ENCODE results near the gene CDS2.

CDS2 gene

GRCh38 chr20:5109276-5109675 is 17.5 kb upstream of the CDS2 start:
- H3K4me3 ChIP-seq (ENCODE audit: low read depth, low read length) = no peak overlapping the region
- peaks cover 69 to 78% of the 10 kb centered on the region in 2 experiments for H3K36me3 ChIP-seq (ENCODE audit: control insufficient read depth in 2 of 2, insufficient read depth in 1 of 2, low read length in 2 of 2)
- ChIA-PET CTCF (interaction anchor here (0.7 to 1.4 kb wide), 3 partner anchors 8 to 17 kb away, joined by 3 to 6 read pairs (median 3); partner anchors contain the start of gene CDS2), POLR2A (interaction anchor here (1.2 to 2.0 kb wide), 2 partner anchors 10 to 17 kb away, joined by 3 to 5 read pairs; partner anchors contain the start of genes CDS2 and PCNA)
- H3K27ac ChIP-seq (ENCODE audit: extremely low read depth, low read depth, low read length) = no peak overlapping the region
- no peaks in the 10 kb centered on the region for H3K9me3 ChIP-seq (ENCODE audit: control insufficient read depth, insufficient read depth, low read depth, low read length)
- no peaks in the 10 kb centered on the region for H3K4me1 ChIP-seq (ENCODE audit: control insufficient read depth, insufficient read depth, low read length)
- TF ChIP-seq ZNF837 (tag by site-specific recombination; IDR thresholded peaks at IDR 0.05) = no peak
- no peak for TF ChIP-seq PRDM10 (tag by site-specific recombination; IDR thresholded peaks at IDR 0.05)
- TF ChIP-seq SETDB1 (IDR thresholded peaks at IDR 0.05; ENCODE audit: insufficient read length, low read length) = no peak
- TF ChIP-seq ZNF639 (tag by site-specific recombination; IDR thresholded peaks at IDR 0.05) = no peak
- TF ChIP-seq ZNF701 (tag by site-specific recombination; IDR thresholded peaks at IDR 0.05) = no peak
- no peak for TF ChIP-seq ZBTB7A (tag by site-specific recombination; IDR thresholded peaks at IDR 0.05; ENCODE audit: low read depth)
- no peak for TF ChIP-seq ZNF654 (tag by site-specific recombination; IDR thresholded peaks at IDR 0.05; ENCODE audit: low read depth)
- TF ChIP-seq ZNF521 (tag by site-specific recombination; IDR thresholded peaks at IDR 0.05) = no peak
- no peak for TF ChIP-seq ZNF169 (tag by site-specific recombination; IDR thresholded peaks at IDR 0.05)
- TF ChIP-seq ZNF404 (tag by site-specific recombination; IDR thresholded peaks at IDR 0.05) = no peak
- no peak for TF ChIP-seq ZNF660 (tag by site-specific recombination; IDR thresholded peaks at IDR 0.05)
- TF ChIP-seq ZNF48 (tag by site-specific recombination; IDR thresholded peaks at IDR 0.05) = no peak
- no peak for TF ChIP-seq ZNF449 (tag by site-specific recombination; IDR thresholded peaks at IDR 0.05)
- no peak for TF ChIP-seq ZNF148 (tag by site-specific recombination; IDR thresholded peaks at IDR 0.05; ENCODE audit: borderline replicate concordance)
- TF ChIP-seq TSHZ1 (tag by site-specific recombination; IDR thresholded peaks at IDR 0.05; ENCODE audit: borderline replicate concordance) = no peak
- TF ChIP-seq ZNF140 (tag by site-specific recombination; IDR thresholded peaks at IDR 0.05) = no peak
- TF ChIP-seq ZNF121 (tag by site-specific recombination; IDR thresholded peaks at IDR 0.05) = no peak
- no peak for TF ChIP-seq TRIM28 (IDR thresholded peaks at IDR 0.05; ENCODE audit: borderline replicate concordance, low read length)

Data from HEK293 (cell line).